HEK293 (cell line): Measurements from ENCODE around the gene RTRAF.

Source experiments
- CTCF ChIA-PET: fragments of 350-600 bp; formaldehyde crosslinking; extraction: SDS; loops from one replicate; lab custom pipeline; 2021; ENCODE audit warnings: antibody characterized with exemption; lab: Yijun Ruan, JAX
- POLR2A ChIA-PET: fragments of 300-600 bp; formaldehyde crosslinking; extraction: SDS; loops from one replicate; lab custom pipeline; 2020; ENCODE audit warnings: antibody characterized with exemption, inconsistent platforms; lab: Yijun Ruan, JAX
- H3K27ac ChIP-seq: fragments of 200-500 bp; sonication (Bioruptor generic); 2 replicates; pipeline ENCODE4 v1.5.1; 2014; ENCODE audit warnings: low read depth, low read length, control low read depth, inconsistent platforms; ENCODE audit errors: extremely low read depth
- H3K36me3 ChIP-seq, 2 experiments: fragments of 200-500 bp in 1 of 2; sonication (Bioruptor generic) in 1 of 2; 1 replicate in 1 of 2; 2 replicates in 1 of 2; pipeline ENCODE4 v1.5.1; 2014 to 2017; ENCODE audit warnings: inconsistent platforms in 2 of 2, low read length in 2 of 2; ENCODE audit not compliant: control insufficient read depth in 2 of 2, insufficient read depth in 1 of 2
- H3K4me1 ChIP-seq: fragments of 200-500 bp; sonication (Bioruptor generic); 2 replicates; pipeline ENCODE4 v1.5.1; 2014; ENCODE audit warnings: mild to moderate bottlenecking, low read length, inconsistent platforms; ENCODE audit not compliant: control insufficient read depth, insufficient read depth
- H3K4me3 ChIP-seq: 2 replicates; pipeline ENCODE4 v1.5.1; 2011; ENCODE audit warnings: low read depth, mild to moderate bottlenecking, control low read depth, low read length, moderate library complexity
- H3K9me3 ChIP-seq: fragments of 200-500 bp; sonication (Bioruptor generic); 2 replicates; pipeline ENCODE4 v1.5.1; 2014; ENCODE audit warnings: low read depth, low read length, inconsistent platforms; ENCODE audit not compliant: control insufficient read depth, insufficient read depth
- BCL11A ChIP-seq: fragments of 450-650 bp; formaldehyde crosslinking; IDR thresholded peaks from 2 replicates; pipeline ENCODE4 v1.5.1; 2016; ENCODE audit warnings: low read depth, missing biosample characterization, missing genetic modification characterization
- BCL11B ChIP-seq: fragments of 450-650 bp; formaldehyde crosslinking; IDR thresholded peaks from 2 replicates; pipeline ENCODE4 v1.5.1; 2016; ENCODE audit warnings: low read depth, missing biosample characterization, missing genetic modification characterization
- PBX3 ChIP-seq: sonication (generic); formaldehyde crosslinking; IDR thresholded peaks from 2 replicates; pipeline ENCODE4 v1.8.1; 2022; ENCODE audit warnings: mild to moderate bottlenecking, moderate library complexity, missing genetic modification reagents
- SETDB1 ChIP-seq: IDR thresholded peaks from one replicate; pipeline ENCODE4 v1.6.1; 2017; ENCODE audit warnings: mild to moderate bottlenecking, low read length, moderate library complexity, mixed read lengths; ENCODE audit not compliant: insufficient read length
- SP7 ChIP-seq: fragments of 450-650 bp; formaldehyde crosslinking; IDR thresholded peaks from 2 replicates; pipeline ENCODE4 v1.5.1; 2016; ENCODE audit warnings: missing biosample characterization, missing genetic modification characterization
- TRIM28 ChIP-seq: IDR thresholded peaks from 2 replicates; pipeline ENCODE4 v1.6.1; 2011; ENCODE audit warnings: low read length, control low read depth, borderline replicate concordance
- YY1 ChIP-seq: fragments of 450-650 bp; formaldehyde crosslinking; IDR thresholded peaks from 2 replicates; pipeline ENCODE4 v1.5.1; 2018; ENCODE audit warnings: missing biosample characterization, missing genetic modification characterization
- ZFP3 ChIP-seq: fragments of 450-650 bp; formaldehyde crosslinking; IDR thresholded peaks from 2 replicates; pipeline ENCODE4 v1.5.1; 2016; ENCODE audit warnings: low read depth, missing biosample characterization, missing genetic modification characterization
- ZFP37 ChIP-seq: fragments of 450-650 bp; formaldehyde crosslinking; IDR thresholded peaks from 2 replicates; pipeline ENCODE4 v1.5.1; 2016; ENCODE audit warnings: missing biosample characterization, missing genetic modification characterization
- ZNF132 ChIP-seq: fragments of 450-650 bp; formaldehyde crosslinking; IDR thresholded peaks from 2 replicates; pipeline ENCODE4 v1.5.1; 2017; ENCODE audit warnings: missing biosample characterization, missing genetic modification characterization, borderline replicate concordance
- ZNF148 ChIP-seq: fragments of 450-650 bp; formaldehyde crosslinking; IDR thresholded peaks from 2 replicates; pipeline ENCODE4 v1.5.0; 2017; ENCODE audit warnings: missing biosample characterization, missing genetic modification characterization, borderline replicate concordance
- ZNF155 ChIP-seq: fragments of 450-650 bp; formaldehyde crosslinking; IDR thresholded peaks from 2 replicates; pipeline ENCODE4 v1.5.1; 2016; ENCODE audit warnings: missing biosample characterization, missing genetic modification characterization
- ZNF19 ChIP-seq: fragments of 450-650 bp; formaldehyde crosslinking; IDR thresholded peaks from 2 replicates; pipeline ENCODE4; 2016; ENCODE audit warnings: missing biosample characterization, missing genetic modification characterization, low read depth
- ZNF214 ChIP-seq: fragments of 450-650 bp; formaldehyde crosslinking; IDR thresholded peaks from 2 replicates; pipeline ENCODE4 v1.5.1; 2017; ENCODE audit warnings: missing biosample characterization, mild to moderate bottlenecking, missing genetic modification characterization, borderline replicate concordance
- ZNF311 ChIP-seq: fragments of 450-650 bp; formaldehyde crosslinking; IDR thresholded peaks from 2 replicates; pipeline ENCODE4 v1.5.1; 2017; ENCODE audit warnings: missing biosample characterization, missing genetic modification characterization, borderline replicate concordance
- ZNF324 ChIP-seq: fragments of 450-650 bp; formaldehyde crosslinking; IDR thresholded peaks from 2 replicates; pipeline ENCODE4 v1.5.1; 2016; ENCODE audit warnings: missing biosample characterization, missing genetic modification characterization
- ZNF366 ChIP-seq: fragments of 450-650 bp; formaldehyde crosslinking; conservative IDR thresholded peaks from 2 replicates; pipeline ENCODE4 v1.5.1; 2016; ENCODE audit warnings: missing biosample characterization, missing genetic modification characterization
- ZNF398 ChIP-seq: fragments of 450-650 bp; formaldehyde crosslinking; IDR thresholded peaks from 2 replicates; pipeline ENCODE4 v1.5.1; 2017; ENCODE audit warnings: missing biosample characterization, missing genetic modification characterization
- ZNF426 ChIP-seq: fragments of 450-650 bp; formaldehyde crosslinking; IDR thresholded peaks from 2 replicates; pipeline ENCODE4 v1.5.1; 2017; ENCODE audit warnings: missing biosample characterization, missing genetic modification characterization, mild to moderate bottlenecking, inconsistent platforms, moderate library complexity
- ZNF501 ChIP-seq: fragments of 450-650 bp; formaldehyde crosslinking; IDR thresholded peaks from 2 replicates; pipeline ENCODE4 v1.5.1; 2016; ENCODE audit warnings: missing biosample characterization, missing genetic modification characterization
- ZNF549 ChIP-seq: fragments of 450-650 bp; IDR thresholded peaks from 2 replicates; pipeline ENCODE4 v1.5.1; 2018; ENCODE audit warnings: missing biosample characterization, missing genetic modification characterization, mild to moderate bottlenecking, inconsistent platforms, moderate library complexity
- ZNF555 ChIP-seq: fragments of 450-650 bp; formaldehyde crosslinking; conservative IDR thresholded peaks from 2 replicates; pipeline ENCODE4 v1.5.1; 2017; ENCODE audit warnings: missing biosample characterization, mild to moderate bottlenecking, missing genetic modification characterization, inconsistent platforms
- ZNF585B ChIP-seq: fragments of 450-650 bp; formaldehyde crosslinking; IDR thresholded peaks from 2 replicates; pipeline ENCODE4 v1.5.1; 2016; ENCODE audit warnings: missing biosample characterization, missing genetic modification characterization
- ZNF600 ChIP-seq: fragments of 450-650 bp; formaldehyde crosslinking; IDR thresholded peaks from 2 replicates; pipeline ENCODE4 v1.5.1; 2016; ENCODE audit warnings: missing biosample characterization, missing genetic modification characterization
- ZNF792 ChIP-seq: fragments of 450-650 bp; formaldehyde crosslinking; IDR thresholded peaks from 2 replicates; pipeline ENCODE4 v1.5.1; 2016; ENCODE audit warnings: missing biosample characterization, missing genetic modification characterization
- ZSCAN23 ChIP-seq: fragments of 450-650 bp; formaldehyde crosslinking; IDR thresholded peaks from 2 replicates; pipeline ENCODE4 v1.5.1; 2016; ENCODE audit warnings: missing biosample characterization, missing genetic modification characterization
- TF ChIP-seq, protein P1 (sequence below): fragments of 450-650 bp; formaldehyde crosslinking; IDR thresholded peaks from 2 replicates; pipeline ENCODE4 v1.5.1; 2016; ENCODE audit warnings: missing biosample characterization, missing genetic modification characterization

The RTRAF gene

DNA sequence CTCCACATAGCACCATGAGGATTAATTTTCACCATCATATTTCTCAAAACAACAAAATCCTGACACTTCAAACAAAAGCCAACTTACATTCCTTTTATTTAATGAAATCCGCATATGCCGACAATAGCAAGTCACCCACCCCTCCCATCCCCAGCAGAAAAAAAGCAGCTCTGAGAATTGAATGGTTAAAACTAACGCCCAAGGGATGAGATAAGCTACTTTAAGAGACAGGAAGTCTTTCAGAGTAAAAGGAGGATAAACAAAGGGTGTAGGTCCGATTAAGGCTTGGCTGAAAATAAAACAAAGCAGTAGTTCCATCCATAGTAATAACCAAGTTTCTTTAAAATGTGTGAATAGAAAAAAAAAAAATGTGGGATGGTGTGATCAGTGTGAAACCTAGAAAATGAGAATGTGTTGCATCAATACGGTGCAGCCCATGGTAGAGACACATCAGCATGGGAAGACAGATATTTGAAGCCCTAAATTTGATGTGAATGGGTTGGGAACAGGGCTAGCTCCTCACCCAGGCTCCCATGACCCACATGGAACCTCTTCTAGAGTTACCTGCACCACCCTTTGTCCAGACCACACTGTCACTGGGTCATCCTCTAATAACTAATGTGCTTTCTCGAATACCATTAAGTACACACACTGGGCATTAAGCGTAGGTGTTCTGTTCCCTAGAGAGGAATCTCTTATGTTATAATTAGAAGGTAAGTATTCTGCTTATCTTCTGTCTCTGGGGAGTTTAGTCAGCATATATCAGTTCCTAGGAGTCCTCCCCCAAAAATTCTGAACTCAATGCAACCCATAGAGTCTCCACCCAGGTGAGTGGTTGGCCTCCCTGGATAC, 31.7 kb downstream of the RTRAF start:
- no peak overlapping the region for H3K27ac ChIP-seq
- no peak for TF ChIP-seq ZNF19 (tag by site-specific recombination)
- TF ChIP-seq BCL11B (tag by site-specific recombination), result no peak
- TF ChIP-seq PBX3 (CRISPR knock-in tag), result no peak
- TF ChIP-seq ZNF324, result no peak
- TF ChIP-seq BCL11A (tag by site-specific recombination), result no peak
- TF ChIP-seq ZNF311 (tag by site-specific recombination), result no peak
- no peak for TF ChIP-seq ZNF426
- no peak for TF ChIP-seq TRIM28
- TF ChIP-seq ZFP3 (tag by site-specific recombination), result no peak
- TF ChIP-seq SP7 (tag by site-specific recombination), result no peak
- TF ChIP-seq ZNF549 (tag by site-specific recombination), result no peak
- no peak for TF ChIP-seq ZSCAN23 (tag by site-specific recombination)
- no peak for TF ChIP-seq ZNF501
- no peak for TF ChIP-seq ZNF366 (tag by site-specific recombination)
- TF ChIP-seq, protein P1, sequence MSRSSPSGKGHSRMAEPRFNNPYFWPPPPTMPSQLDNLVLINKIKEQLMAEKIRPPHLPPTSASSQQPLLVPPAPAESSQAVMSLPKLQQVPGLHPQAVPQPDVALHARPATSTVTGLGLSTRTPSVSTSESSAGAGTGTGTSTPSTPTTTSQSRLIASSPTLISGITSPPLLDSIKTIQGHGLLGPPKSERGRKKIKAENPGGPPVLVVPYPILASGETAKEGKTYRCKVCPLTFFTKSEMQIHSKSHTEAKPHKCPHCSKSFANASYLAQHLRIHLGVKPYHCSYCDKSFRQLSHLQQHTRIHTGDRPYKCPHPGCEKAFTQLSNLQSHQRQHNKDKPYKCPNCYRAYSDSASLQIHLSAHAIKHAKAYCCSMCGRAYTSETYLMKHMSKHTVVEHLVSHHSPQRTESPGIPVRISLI, result no peak
- H3K4me1 ChIP-seq, result no peaks in the 10 kb centered on the region
- H3K4me3 ChIP-seq, result no peak overlapping the region
- POLR2A ChIA-PET, result interaction anchor here (0.6 kb wide), 1 partner anchor 776 kb away, joined by 3 read pairs; no protein-coding TSS in a partner anchor
- CTCF ChIA-PET, result interaction anchor here (0.9 kb wide), 1 partner anchor 22 kb away, joined by 3 read pairs; no protein-coding TSS in a partner anchor
- peaks cover 0 to 10% of the 10 kb centered on the region in 2 experiments; a peak in 1 of 3 replicates for H3K36me3 ChIP-seq
- H3K9me3 ChIP-seq, result no peaks in the 10 kb centered on the region

DNA sequence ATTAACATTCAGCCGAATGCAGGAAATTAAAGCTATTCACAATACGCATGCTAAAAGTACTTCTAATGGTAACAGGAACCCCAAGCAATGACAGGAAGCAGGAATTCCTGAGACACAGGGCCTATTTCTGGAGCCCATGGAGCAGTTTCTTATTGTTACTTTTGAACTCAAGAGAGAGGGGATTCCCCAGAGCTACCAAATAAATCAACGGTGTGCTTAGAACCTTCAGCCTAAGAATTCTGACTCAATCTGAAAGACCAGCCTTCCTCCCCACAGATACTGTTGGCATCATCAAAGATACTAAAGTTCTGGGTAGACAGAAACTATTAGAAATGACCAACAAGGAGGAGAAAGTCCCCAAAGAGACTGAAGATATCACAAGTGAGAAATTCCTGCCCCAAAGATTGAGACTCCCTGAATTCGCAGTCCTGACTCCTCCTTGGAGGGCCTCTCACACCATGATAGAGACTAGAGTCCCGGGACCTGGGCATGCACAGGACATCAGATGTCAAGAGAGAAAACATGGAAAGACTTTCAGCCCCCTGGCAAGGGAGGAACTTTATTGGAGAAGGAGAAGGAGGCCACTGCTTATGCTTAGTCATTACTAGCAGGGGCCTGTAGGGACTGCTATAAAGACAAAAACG, 32.7 kb downstream of the RTRAF start:
- no peak overlapping the region for H3K27ac ChIP-seq
- H3K36me3 ChIP-seq, result peaks cover 0 to 10% of the 10 kb centered on the region in 2 experiments; a peak in 1 of 3 replicates
- POLR2A ChIA-PET, result no interaction called here
- H3K4me1 ChIP-seq, result no peaks in the 10 kb centered on the region
- CTCF ChIA-PET, result interaction anchor here (0.7 kb wide), 1 partner anchor 29 kb away, joined by 3 read pairs; no protein-coding TSS in a partner anchor
- H3K4me3 ChIP-seq, result no peak overlapping the region
- TF ChIP-seq SETDB1 (no peak), ZNF132 (tag by site-specific recombination) (no peak), ZNF585B (tag by site-specific recombination) (no peak), ZNF155 (tag by site-specific recombination) (no peak), ZNF792 (tag by site-specific recombination) (no peak), ZNF555 (tag by site-specific recombination) (no peak), YY1 (no peak), ZNF148 (tag by site-specific recombination) (no peak), ZNF600 (no peak), ZNF398 (tag by site-specific recombination) (no peak), ZFP37 (tag by site-specific recombination) (no peak), ZNF214 (tag by site-specific recombination) (no peak)
- H3K9me3 ChIP-seq, result no peaks in the 10 kb centered on the region
